Lower leg skin (tissue), 3 donors: ENCODE results near the gene CHRM4.

Source experiments
- CTCF ChIP-seq, 3 donors: fragments of 450-650 bp; IDR thresholded peaks; one replicate each; pipeline ENCODE4 v1.5.1; 2016; ENCODE audit warnings: antibody characterized with exemption in 3 of 3, mild to moderate bottlenecking in 3 of 3, moderate library complexity in 2 of 3
- POLR2A ChIP-seq, 2 donors: fragments of 450-650 bp; IDR thresholded peaks; one replicate each; pipeline ENCODE4 v1.6.1; 2016 to 2017; ENCODE audit warnings: antibody characterized with exemption in 2 of 2, mild to moderate bottlenecking in 1 of 2, moderate library complexity in 1 of 2

- no peak for TF ChIP-seq CTCF (IDR thresholded peaks at IDR 0.05)
- no peak for TF ChIP-seq POLR2A (IDR thresholded peaks at IDR 0.05)
Measured at GRCh38 chr11:46360878-46361277, 30.7 kb downstream of the CHRM4 start.
